ENCODE measurements around the gene LRRIQ1. TPM values are rescaled to one million over a fixed set of nuclear protein-coding genes. Genes with fewer than 3 reads are reported as not detected.
A peak's percentile ranks its signal among the peaks of the same experiment; 100 is the strongest.
"Not testable (repeated sequence)": the region's sequence is repeated elsewhere in the genome, so short reads cannot be mapped to it uniquely, and the experiment has no call there.

LRRIQ1 gene
- total RNA-seq, 1 donor from 2014 or later = 13.1 TPM

- Mint-ChIP-seq H3K9me3 (ENCODE audit: low read depth) (no peaks in the 10 kb centered on the region), H3K27ac (no peak overlapping the region), H3K4me1 (ENCODE audit: low read depth) (no peaks in the 10 kb centered on the region), H3K36me3 (ENCODE audit: insufficient read depth) (no peaks in the 10 kb centered on the region), H3K4me3 (ENCODE audit: low read depth) (no peak overlapping the region), H3K27me3 (no peaks in the 10 kb centered on the region)
- no peak for TF ChIP-seq CTCF (IDR thresholded peaks at IDR 0.05; ENCODE audit: unreplicated experiment)
- no peak for DNase-seq (ENCODE audit: low spot score, unreplicated experiment)
Measured at GRCh38 chr12:85182699-85183098, 146.5 kb downstream of the LRRIQ1 start.

GRCh38 chr12:85183855-85184254 lies 147.7 kb downstream of the LRRIQ1 start:
- Mint-ChIP-seq H3K4me3 (ENCODE audit: low read depth) (no peak overlapping the region), H3K4me1 (ENCODE audit: low read depth) (no peaks in the 10 kb centered on the region), H3K36me3 (ENCODE audit: insufficient read depth) (no peaks in the 10 kb centered on the region), H3K27me3 (no peaks in the 10 kb centered on the region), H3K27ac (no peak overlapping the region), H3K9me3 (ENCODE audit: low read depth) (no peaks in the 10 kb centered on the region)
- TF ChIP-seq CTCF (IDR thresholded peaks at IDR 0.05; ENCODE audit: unreplicated experiment) = no peak
- DNase-seq (ENCODE audit: low spot score, unreplicated experiment) = no peak

DNA sequence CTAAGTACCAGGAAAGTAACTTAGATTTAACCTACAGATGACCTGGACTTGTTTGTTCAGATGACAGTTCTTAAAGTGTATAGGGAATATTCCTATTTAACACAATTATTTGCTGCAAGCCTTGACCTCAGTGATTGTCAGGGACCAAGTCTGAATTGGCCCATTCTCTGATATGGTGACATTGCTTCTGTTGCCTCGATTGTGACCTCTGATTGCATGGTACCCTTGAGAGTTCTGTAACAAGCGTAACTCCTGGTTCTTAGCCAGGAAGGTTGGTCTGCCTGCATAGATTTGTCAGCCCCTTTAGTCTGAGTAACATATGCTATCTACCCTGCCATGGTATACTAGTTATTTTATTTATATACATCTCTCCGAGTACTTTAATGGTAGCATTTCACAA lies 150.1 kb downstream of the LRRIQ1 start:
- Mint-ChIP-seq H3K9me3 (ENCODE audit: low read depth) (no peaks in the 10 kb centered on the region), H3K27me3 (no peaks in the 10 kb centered on the region), H3K4me3 (ENCODE audit: low read depth) (no peak overlapping the region), H3K36me3 (ENCODE audit: insufficient read depth) (no peaks in the 10 kb centered on the region), H3K27ac (no peak overlapping the region), H3K4me1 (ENCODE audit: low read depth) (no peaks in the 10 kb centered on the region)
- TF ChIP-seq CTCF (IDR thresholded peaks at IDR 0.05; ENCODE audit: unreplicated experiment) = no peak
- DNase-seq (ENCODE audit: low spot score, unreplicated experiment) = no peak

DNA sequence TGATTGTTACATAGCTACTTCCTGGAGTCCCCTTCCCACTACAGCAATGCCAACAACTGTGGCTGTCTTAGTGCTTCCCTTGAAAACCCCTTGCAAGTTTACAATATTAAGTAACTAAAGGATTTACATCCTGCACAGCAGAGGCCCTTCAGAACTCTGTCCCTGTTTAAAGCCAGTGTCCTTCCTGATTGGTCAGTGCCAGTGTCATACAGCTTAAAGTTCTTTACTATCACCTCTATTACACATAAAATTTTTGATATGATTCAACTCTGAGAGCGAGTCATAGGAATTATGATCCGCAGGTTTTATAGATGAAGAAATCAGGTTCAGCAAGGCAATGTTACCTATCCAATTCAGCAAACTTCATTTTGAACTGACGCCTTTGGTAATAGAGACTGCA lies 152.5 kb downstream of the LRRIQ1 start:
- no peaks in the 10 kb centered on the region for H3K9me3 Mint-ChIP-seq (ENCODE audit: low read depth)
- peak overlapping the region; percentile 12 for H3K27ac Mint-ChIP-seq
- H3K27me3 Mint-ChIP-seq = no peaks in the 10 kb centered on the region
- H3K36me3 Mint-ChIP-seq (ENCODE audit: insufficient read depth) = no peaks in the 10 kb centered on the region
- no peak for DNase-seq (ENCODE audit: low spot score, unreplicated experiment)
- TF ChIP-seq CTCF (IDR thresholded peaks at IDR 0.05; ENCODE audit: unreplicated experiment) = no peak
- no peak overlapping the region for H3K4me3 Mint-ChIP-seq (ENCODE audit: low read depth)
- no peaks in the 10 kb centered on the region for H3K4me1 Mint-ChIP-seq (ENCODE audit: low read depth)

DNA sequence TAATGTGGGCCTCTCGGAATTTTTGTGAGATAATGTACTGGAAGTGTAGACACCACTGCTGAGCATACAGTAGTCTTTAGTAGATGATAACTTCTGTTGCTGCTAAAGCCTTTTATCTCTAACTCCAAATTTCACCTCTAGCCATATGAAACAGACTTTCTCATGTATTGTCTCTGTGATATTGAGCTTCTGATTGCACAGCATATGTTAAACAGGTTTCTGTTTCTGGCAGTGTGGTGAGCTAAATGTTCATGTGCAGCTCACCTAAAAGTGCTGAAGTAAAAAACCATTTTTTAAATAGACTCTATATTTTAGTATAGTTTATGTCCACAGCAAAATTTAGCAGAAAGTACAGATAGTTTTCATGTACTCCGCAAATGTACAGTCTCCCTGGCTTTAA lies 154.6 kb downstream of the LRRIQ1 start:
- H3K27ac Mint-ChIP-seq = no peak overlapping the region
- H3K4me1 Mint-ChIP-seq (ENCODE audit: low read depth) = no peaks in the 10 kb centered on the region
- H3K4me3 Mint-ChIP-seq (ENCODE audit: low read depth) = no peak overlapping the region
- peaks cover 3% of the 10 kb centered on the region for H3K9me3 Mint-ChIP-seq (ENCODE audit: low read depth)
- no peak for TF ChIP-seq CTCF (IDR thresholded peaks at IDR 0.05; ENCODE audit: unreplicated experiment)
- DNase-seq (ENCODE audit: low spot score, unreplicated experiment) = no peak
- no peaks in the 10 kb centered on the region for H3K36me3 Mint-ChIP-seq (ENCODE audit: insufficient read depth)
- no peaks in the 10 kb centered on the region for H3K27me3 Mint-ChIP-seq

DNA sequence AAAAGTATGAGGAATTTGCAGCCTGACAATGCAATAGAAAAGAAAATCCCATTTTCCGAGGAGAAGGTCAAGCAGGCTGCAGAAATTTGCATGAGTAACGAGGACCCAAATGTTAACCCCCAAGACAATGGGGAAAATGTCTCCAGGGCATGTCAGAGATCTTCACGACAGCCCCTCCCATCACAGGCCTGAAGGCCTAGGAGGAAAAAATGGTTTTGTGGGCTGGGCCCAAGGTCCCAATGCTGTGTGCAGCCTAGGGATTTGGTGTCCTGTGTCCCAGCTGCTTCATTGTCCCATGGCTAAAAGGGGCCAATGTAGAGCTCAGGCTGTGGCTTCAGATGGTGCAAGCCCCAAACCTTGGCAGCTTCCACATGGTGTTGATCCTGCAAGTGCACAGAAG lies 167.7 kb downstream of the LRRIQ1 start:
- H3K36me3 Mint-ChIP-seq (ENCODE audit: insufficient read depth); DNase-seq (ENCODE audit: low spot score, unreplicated experiment); H3K4me3 Mint-ChIP-seq (ENCODE audit: low read depth); H3K4me1 Mint-ChIP-seq (ENCODE audit: low read depth); H3K27ac Mint-ChIP-seq; H3K27me3 Mint-ChIP-seq: not testable (repeated sequence)
- H3K9me3 Mint-ChIP-seq (ENCODE audit: low read depth) = peaks cover 28% of the 10 kb centered on the region

Measured in progenitor cell of endocrine pancreas (in vitro differentiated cells).